Esophagus squamous epithelium (tissue), 5 donors: ENCODE data around the gene HTR6. TPM values are rescaled to one million over a fixed set of nuclear protein-coding genes. Genes with fewer than 3 reads are reported as not detected.

ENCODE experiments used
- DNase-seq: peaks from one replicate; lab custom pipeline; 2025; lab: John Stamatoyannopoulos, UW
- H3K27ac ChIP-seq, 4 donors: fragments of 200-600 bp; sonication (generic); one replicate each; pipeline ENCODE4 v1.5.1; 2016 to 2019; ENCODE audit warnings: mild to moderate bottlenecking in 1 of 4
- H3K27me3 ChIP-seq, 4 donors: fragments of 200-600 bp; sonication (generic); 1 replicate in 3 of 4; 2 replicates in 1 of 4; pipeline versions ENCODE4 v1.5.1 to v1.6.0; 2017 to 2021; ENCODE audit warnings: antibody characterized with exemption in 1 of 4
- H3K36me3 ChIP-seq, 3 donors: fragments of 200-600 bp; sonication (generic); one replicate each; pipeline ENCODE4 v1.5.1; 2016 to 2019
- H3K4me1 ChIP-seq, 3 donors: fragments of 200-600 bp; sonication (generic); one replicate each; pipeline ENCODE4 v1.5.1; 2017 to 2019
- H3K4me3 ChIP-seq, 4 donors: fragments of 200-600 bp; sonication (generic); 1 replicate in 3 of 4; 2 replicates in 1 of 4; pipeline ENCODE4 v1.5.1; 2016 to 2019; ENCODE audit warnings: mild to moderate bottlenecking in 2 of 4, moderate library complexity in 1 of 4
- H3K9me3 ChIP-seq, 3 donors: fragments of 200-600 bp; sonication (generic); one replicate each; pipeline ENCODE4 v1.5.1; 2016 to 2019
- POLR2A ChIP-seq, 4 donors: fragments of 450-650 bp; IDR thresholded peaks; one replicate each; pipeline ENCODE4 v1.6.1; 2017; ENCODE audit warnings: antibody characterized with exemption in 4 of 4, mild to moderate bottlenecking in 4 of 4, moderate library complexity in 3 of 4
- WGBS, 2 donors: methylation state at CpG; one replicate each; pipeline ENCODE4 v1.1.5; 2018; 5-methylcytosine and 5-hydroxymethylcytosine counted together
- intact Hi-C: fragments of 100-400 bp; cut with DNase I; formaldehyde crosslinking; loops from one replicate; pipeline ENCODE4 v1.15.0; 2022
- total RNA-seq, 4 donors: library from RNA; depleted of rRNA; stranded (reverse); fragments of >200 nt; gene quantifications; one replicate each; pipeline ENCODE4 v1.1.0, GENCODE V29; 2016
- TF ChIP-seq, protein P1 (sequence below), 6 experiments: fragments of 450-650 bp in 4 of 6; fragments of 200-600 bp in 2 of 6; sonication (generic) in 2 of 6; IDR thresholded peaks; one replicate each; pipeline ENCODE4 v1.5.1; 2016 to 2019; ENCODE audit warnings: antibody characterized with exemption in 6 of 6, mild to moderate bottlenecking in 4 of 6, moderate library complexity in 4 of 6
- donor health status: DM: yes; HTN: yes; CAD: no.

Gene HTR6
- total RNA-seq, 4 donors from 2014 or later, result not detected

DNA sequence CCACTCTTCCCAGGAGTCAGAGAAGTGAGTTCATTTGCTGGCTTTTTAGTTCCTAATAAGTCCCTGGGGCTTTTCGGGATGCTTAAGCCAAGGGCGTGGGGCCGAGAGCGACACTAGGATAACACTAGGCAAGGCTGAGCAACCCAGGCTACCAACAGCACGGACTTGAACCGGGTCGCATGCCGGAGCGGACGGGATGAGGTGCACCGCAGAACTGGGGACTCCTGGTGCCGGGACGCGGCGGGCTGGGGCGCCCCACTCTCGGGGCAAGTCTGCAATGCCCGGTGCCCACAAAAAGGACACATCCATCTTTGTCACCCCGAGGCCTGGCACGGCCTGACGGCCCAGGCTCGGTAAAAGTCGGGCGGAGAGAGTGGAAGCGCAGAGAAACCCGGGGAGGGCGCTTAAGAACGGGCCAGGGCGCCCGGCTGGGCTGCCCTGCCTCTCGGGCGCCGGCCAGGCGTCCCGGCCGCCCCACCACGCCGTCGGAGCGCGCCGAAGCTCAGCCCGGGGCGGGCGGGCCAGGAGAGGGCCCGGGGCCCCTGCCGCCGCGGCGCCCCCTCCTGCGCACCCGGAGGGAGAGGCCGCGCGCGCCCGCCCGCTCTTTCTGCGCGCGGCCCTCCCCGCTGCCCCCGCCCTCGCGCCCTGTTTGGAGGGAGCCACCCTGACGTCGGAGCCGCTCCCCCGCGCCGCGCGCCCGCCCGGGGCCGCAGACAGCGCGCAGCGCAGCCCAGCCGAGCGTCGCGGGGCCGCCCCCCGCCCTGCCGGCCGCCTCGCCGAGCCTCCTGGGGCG, 20.9 kb upstream of the HTR6 start, which contains the start of gene NBL1:
Gene NBL1, plus strand, starts transcription at position 710 of the 793 bp plus-strand sequence. CDS start 10,720 bp downstream, outside the sequence.
- WGBS, 2 donors, result 0% methylated on average over 1 to 16 of the region's 90 CpGs
- DNase-seq, result no peak
- no peaks in the 10 kb centered on the region for H3K27me3 ChIP-seq
- peak within 1 kb of the TSS; percentile 97 to 99 (median 98) for H3K27ac ChIP-seq
- intact Hi-C loops, result no loop called here
- H3K9me3 ChIP-seq, result no peaks in the 10 kb centered on the region
- H3K4me1 ChIP-seq, result peaks cover 51 to 86% (median 57%) of the 10 kb centered on the region in 3 donors
- peak within 1 kb of the TSS; percentile 70 to 91 (median 85) for H3K4me3 ChIP-seq
- TF ChIP-seq POLR2A (IDR thresholded peaks at IDR 0.05), result peak in 2 of 4 donors; percentile 50 to 62
- TF ChIP-seq, protein P1, sequence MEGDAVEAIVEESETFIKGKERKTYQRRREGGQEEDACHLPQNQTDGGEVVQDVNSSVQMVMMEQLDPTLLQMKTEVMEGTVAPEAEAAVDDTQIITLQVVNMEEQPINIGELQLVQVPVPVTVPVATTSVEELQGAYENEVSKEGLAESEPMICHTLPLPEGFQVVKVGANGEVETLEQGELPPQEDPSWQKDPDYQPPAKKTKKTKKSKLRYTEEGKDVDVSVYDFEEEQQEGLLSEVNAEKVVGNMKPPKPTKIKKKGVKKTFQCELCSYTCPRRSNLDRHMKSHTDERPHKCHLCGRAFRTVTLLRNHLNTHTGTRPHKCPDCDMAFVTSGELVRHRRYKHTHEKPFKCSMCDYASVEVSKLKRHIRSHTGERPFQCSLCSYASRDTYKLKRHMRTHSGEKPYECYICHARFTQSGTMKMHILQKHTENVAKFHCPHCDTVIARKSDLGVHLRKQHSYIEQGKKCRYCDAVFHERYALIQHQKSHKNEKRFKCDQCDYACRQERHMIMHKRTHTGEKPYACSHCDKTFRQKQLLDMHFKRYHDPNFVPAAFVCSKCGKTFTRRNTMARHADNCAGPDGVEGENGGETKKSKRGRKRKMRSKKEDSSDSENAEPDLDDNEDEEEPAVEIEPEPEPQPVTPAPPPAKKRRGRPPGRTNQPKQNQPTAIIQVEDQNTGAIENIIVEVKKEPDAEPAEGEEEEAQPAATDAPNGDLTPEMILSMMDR (IDR thresholded peaks at IDR 0.05), result peak in 1 of 6 experiments; percentile 3
- H3K36me3 ChIP-seq, result no peaks in the 10 kb centered on the region

DNA sequence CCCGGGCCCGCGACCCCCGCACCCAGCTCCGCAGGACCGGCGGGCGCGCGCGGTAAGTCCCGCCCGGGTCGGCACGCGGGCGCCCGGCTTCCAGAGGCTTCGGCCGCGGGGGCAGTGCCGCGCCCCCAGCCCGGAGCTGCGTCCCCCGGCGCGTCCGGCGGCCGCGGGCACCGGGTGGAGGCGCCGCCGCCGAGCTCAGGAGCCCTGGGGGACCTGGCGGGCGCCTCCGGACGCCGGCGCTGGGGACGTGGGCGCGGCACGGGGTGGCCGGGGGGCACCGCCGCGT, 20.3 kb upstream of the HTR6 start:
- Histone ChIP-seq H3K27ac (peak overlapping the region; percentile 95 to 99 (median 98)), H3K4me3 (peak overlapping the region; percentile 70 to 91 (median 85)), H3K4me1 (peaks cover 53 to 90% (median 63%) of the 10 kb centered on the region in 3 donors), H3K27me3 (no peaks in the 10 kb centered on the region), H3K36me3 (no peaks in the 10 kb centered on the region), H3K9me3 (no peaks in the 10 kb centered on the region)
- DNase-seq, result no peak
- WGBS, 2 donors, result no CpG with 5 or more reads among the region's 51 CpGs
- TF ChIP-seq, protein P1 (IDR thresholded peaks at IDR 0.05), result no peak
- TF ChIP-seq POLR2A (IDR thresholded peaks at IDR 0.05), result no peak
- intact Hi-C loops, result no loop called here

DNA sequence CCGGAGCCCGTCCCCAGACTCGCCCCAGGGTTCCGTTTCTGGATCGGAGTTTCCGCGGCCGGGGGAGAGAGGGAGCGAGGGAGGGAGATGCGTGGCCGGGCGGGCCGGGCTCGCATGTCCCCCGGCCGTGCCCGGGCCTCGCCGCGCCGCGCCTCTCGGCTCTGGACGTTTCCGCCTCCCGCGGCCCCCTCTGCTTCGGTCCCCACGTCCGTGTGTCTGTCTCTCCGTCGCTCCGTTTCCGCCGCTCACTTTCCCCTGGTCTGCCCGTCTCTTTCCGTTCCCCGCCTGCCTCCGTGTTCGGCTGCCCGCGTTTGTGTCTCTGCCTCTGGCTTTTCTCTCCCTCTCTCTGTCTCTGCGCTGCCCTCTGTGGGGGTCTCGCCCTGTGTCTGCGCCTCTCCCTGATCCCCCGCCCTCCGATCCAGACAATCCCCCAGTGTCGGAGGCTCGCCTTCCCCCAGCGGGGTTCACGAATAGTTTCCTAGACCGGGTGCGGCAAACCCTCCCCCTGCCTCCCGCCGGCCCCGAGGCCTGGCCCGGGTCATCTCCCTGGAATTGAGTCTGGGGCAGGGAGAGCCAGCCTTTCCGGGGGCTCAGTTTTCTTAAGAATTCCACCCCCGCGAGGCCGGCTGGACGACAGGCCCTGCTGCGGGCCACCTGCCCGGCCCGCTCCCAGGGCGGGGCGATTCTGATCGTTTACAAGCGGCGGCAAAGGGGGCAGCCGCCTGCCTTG, 19.8 kb upstream of the HTR6 start:
- 1 to 4% methylated on average over 15 to 35 of the region's 71 CpGs for WGBS, 2 donors
- peak overlapping the region; percentile 70 to 91 (median 85) for H3K4me3 ChIP-seq
- no peaks in the 10 kb centered on the region for H3K9me3 ChIP-seq
- TF ChIP-seq POLR2A (IDR thresholded peaks at IDR 0.05), result no peak
- TF ChIP-seq, protein P1 (IDR thresholded peaks at IDR 0.05), result no peak
- peak overlapping the region; percentile 95 to 99 (median 98) for H3K27ac ChIP-seq
- DNase-seq, result no peak
- H3K4me1 ChIP-seq, result peaks cover 56 to 90% (median 63%) of the 10 kb centered on the region in 3 donors
- intact Hi-C loops, result no loop called here
- no peaks in the 10 kb centered on the region for H3K36me3 ChIP-seq
- H3K27me3 ChIP-seq, result no peaks in the 10 kb centered on the region

DNA sequence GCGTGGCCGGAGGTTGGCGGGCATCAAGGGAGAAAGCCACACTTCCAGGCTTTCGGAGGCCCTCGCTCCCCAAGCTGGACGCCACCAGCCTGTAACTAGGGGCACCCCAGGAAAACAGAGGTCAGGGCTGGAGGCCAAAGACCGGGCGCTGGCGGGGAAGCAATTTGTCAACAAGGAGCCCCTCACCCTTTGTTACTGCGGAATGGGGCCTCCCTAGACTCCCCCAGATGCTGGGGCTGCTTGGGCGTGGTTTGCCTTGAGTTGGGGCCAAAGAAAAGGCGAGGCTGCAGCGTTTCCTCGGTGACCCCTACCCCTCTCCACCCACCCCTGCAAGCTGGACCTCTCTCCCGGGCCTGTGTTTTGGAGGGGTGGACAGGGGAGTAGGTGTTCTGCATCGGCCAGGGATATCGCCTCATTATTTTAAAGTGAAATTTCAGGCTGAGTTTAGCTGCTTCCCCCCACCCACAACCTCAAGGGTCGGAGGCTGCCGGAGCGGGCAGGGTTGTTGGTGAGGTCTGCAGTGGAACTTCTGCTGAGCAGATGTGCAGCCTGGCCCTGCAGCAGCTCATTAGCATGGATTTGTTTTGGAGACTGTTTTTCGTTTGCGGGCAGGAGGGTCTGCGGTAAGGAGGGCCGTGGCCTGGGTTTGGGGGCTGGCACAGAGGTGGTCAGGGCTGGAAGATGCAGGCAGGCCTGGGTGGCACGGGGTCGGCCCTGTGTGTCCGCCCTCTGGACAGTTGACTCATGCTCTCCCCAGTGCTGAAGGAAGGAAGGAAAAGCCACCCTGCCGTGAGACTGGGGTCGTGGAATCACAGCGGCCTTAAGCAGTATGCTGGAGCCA, 19.0 kb upstream of the HTR6 start:
- peak overlapping the region; percentile 95 to 99 (median 98) for H3K27ac ChIP-seq
- H3K4me1 ChIP-seq, result peaks cover 56 to 90% (median 63%) of the 10 kb centered on the region in 3 donors
- TF ChIP-seq, protein P1 (IDR thresholded peaks at IDR 0.05), result no peak
- no peak for TF ChIP-seq POLR2A (IDR thresholded peaks at IDR 0.05)
- no peak for DNase-seq
- peak overlapping the region; percentile 70 to 91 (median 85) for H3K4me3 ChIP-seq
- intact Hi-C loops, result no loop called here
- WGBS, 2 donors, result 5 to 14% methylated on average over 13 to 14 of the region's 30 CpGs
- no peaks in the 10 kb centered on the region for H3K36me3 ChIP-seq
- no peaks in the 10 kb centered on the region for H3K27me3 ChIP-seq
- H3K9me3 ChIP-seq, result no peaks in the 10 kb centered on the region
